HG02798 (cell line): ENCODE data around the gene IPO4.
"Not testable (repeated sequence)": the region's sequence is repeated elsewhere in the genome, so short reads cannot be mapped to it uniquely, and the experiment has no call there.

Source experiments
- ATAC-seq: cut with Tn5 transposase; IDR thresholded peaks from one replicate; pipeline ENCODE4 v1.9.1; 2021; ENCODE audit warnings: mild to moderate bottlenecking; ENCODE audit not compliant: unreplicated experiment, poor library complexity

The IPO4 gene

GRCh38 chr14:24188251-24189058, at the start of gene IPO4:
IPO4 (minus strand) TSS chr14:24188816; CDS start chr14:24188787, 29 bp downstream.
- peak; percentile 94 for ATAC-seq

GRCh38 chr14:24238123-24238522, 49.5 kb upstream of the IPO4 start:
- no peak for ATAC-seq

- ATAC-seq = no peak
Observed at GRCh38 chr14:24237463-24237955, 48.9 kb upstream of the IPO4 start.

GRCh38 chr14:24236689-24237462, 48.3 kb upstream of the IPO4 start:
- no peak for ATAC-seq

GRCh38 chr14:24235804-24236688, 47.4 kb upstream of the IPO4 start:
- no peak for ATAC-seq

GRCh38 chr14:24234095-24235005, 45.7 kb upstream of the IPO4 start:
- no peak for ATAC-seq

GRCh38 chr14:24233538-24233866, 44.9 kb upstream of the IPO4 start:
- no peak for ATAC-seq

GRCh38 chr14:24232645-24233537, 44.3 kb upstream of the IPO4 start, which contains the start of gene GMPR2:
GMPR2 (plus strand) TSS chr14:24232929; CDS start chr14:24233254, 325 bp downstream.
- peak; percentile 74 for ATAC-seq

- peak; percentile 77 for ATAC-seq
Observed at GRCh38 chr14:24232121-24232644, 43.6 kb upstream of the IPO4 start, which contains the start of gene NEDD8. NEDD8 (minus strand) TSS chr14:24232367; CDS start chr14:24232267, 100 bp downstream.

- no peak for ATAC-seq
Observed at GRCh38 chr14:24231263-24232120, 42.9 kb upstream of the IPO4 start.

- ATAC-seq = no peak
Observed at GRCh38 chr14:24228902-24229301, 40.3 kb upstream of the IPO4 start.

- no peak for ATAC-seq
Observed at GRCh38 chr14:24226473-24226872, 37.9 kb upstream of the IPO4 start.

GRCh38 chr14:24224618-24225071, 36.0 kb upstream of the IPO4 start:
- no peak for ATAC-seq

GRCh38 chr14:24222987-24223386, 34.4 kb upstream of the IPO4 start:
- ATAC-seq = not testable (repeated sequence)

GRCh38 chr14:24219521-24219920, 30.9 kb upstream of the IPO4 start:
- ATAC-seq = no peak

GRCh38 chr14:24219080-24219479, 30.5 kb upstream of the IPO4 start:
- ATAC-seq = no peak

GRCh38 chr14:24216876-24217275, 28.3 kb upstream of the IPO4 start:
- ATAC-seq = not testable (repeated sequence)
